Activated CD4-positive, CD25-positive, alpha-beta regulatory T cell treated with anti-CD3 and anti-CD28 coated beads, Interleukin-2, amount 50 U/mL, for 16 hours (primary cell): Measurements from ENCODE around the gene PCDHA4.
"Not testable (repeated sequence)": the region's sequence is repeated elsewhere in the genome, so short reads cannot be mapped to it uniquely, and the experiment has no call there.

Source experiments
- DNase-seq: peaks from one replicate; pipeline ENCODE4 v3.0.0-alpha.2; 2020; ENCODE audit warnings: low read depth, low spot score

The PCDHA4 gene

GRCh38 chr5:140821375-140822280 is 14.8 kb downstream of the PCDHA4 start, which contains the start of gene PCDHA5:
Gene PCDHA5 (plus strand): TSS chr5:140821613.
- DNase-seq: no peak

GRCh38 chr5:140822281-140822629 is 15.4 kb downstream of the PCDHA4 start:
- DNase-seq: no peak

- not testable (repeated sequence) for DNase-seq
Measured at GRCh38 chr5:140822969-140823368, 16.1 kb downstream of the PCDHA4 start.

GRCh38 chr5:140823475-140823874 is 16.6 kb downstream of the PCDHA4 start:
- no peak for DNase-seq

- DNase-seq: no peak
Measured at GRCh38 chr5:140827704-140828361, 21.0 kb downstream of the PCDHA4 start, which contains the start of gene PCDHA6. Gene PCDHA6 (plus strand): TSS chr5:140827960. CDS start chr5:140828092, 132 bp downstream.

- no peak for DNase-seq
Measured at GRCh38 chr5:140828362-140828737, 21.5 kb downstream of the PCDHA4 start.

- not testable (repeated sequence) for DNase-seq
Measured at GRCh38 chr5:140829511-140830501, 22.9 kb downstream of the PCDHA4 start.

- DNase-seq: no peak
Measured at GRCh38 chr5:140833993-140834392, 27.1 kb downstream of the PCDHA4 start, which contains the start of gene PCDHA7. Gene PCDHA7 (plus strand): TSS chr5:140834269. CDS start chr5:140834384, 115 bp downstream.

- DNase-seq: not testable (repeated sequence)
Measured at GRCh38 chr5:140834439-140835008, 27.7 kb downstream of the PCDHA4 start.

GRCh38 chr5:140835622-140836510 is 29.0 kb downstream of the PCDHA4 start:
- no peak for DNase-seq

GRCh38 chr5:140840978-140841962 is 34.4 kb downstream of the PCDHA4 start, which contains the start of gene PCDHA8:
Gene PCDHA8 (plus strand): TSS chr5:140841187. CDS start chr5:140841322, 135 bp downstream.
- no peak for DNase-seq

- no peak for DNase-seq
Measured at GRCh38 chr5:140842798-140843733, 36.2 kb downstream of the PCDHA4 start.

GRCh38 chr5:140848139-140849102 is 41.6 kb downstream of the PCDHA4 start, which contains the start of gene PCDHA9:
Gene PCDHA9 (plus strand): TSS chr5:140848382. CDS start chr5:140848496, 114 bp downstream.
- not testable (repeated sequence) for DNase-seq

- not testable (repeated sequence) for DNase-seq
Measured at GRCh38 chr5:140849831-140850634, 43.2 kb downstream of the PCDHA4 start.
